Femur (tissue), 1 donor: ENCODE results near the gene MYH6.
"Not testable (repeated sequence)": the region's sequence is repeated elsewhere in the genome, so short reads cannot be mapped to it uniquely, and the experiment has no call there.

ENCODE experiments used
- DNase-seq: peaks from one replicate; pipeline ENCODE4 v3.0.0-alpha.2; 2017

Gene MYH6

DNA sequence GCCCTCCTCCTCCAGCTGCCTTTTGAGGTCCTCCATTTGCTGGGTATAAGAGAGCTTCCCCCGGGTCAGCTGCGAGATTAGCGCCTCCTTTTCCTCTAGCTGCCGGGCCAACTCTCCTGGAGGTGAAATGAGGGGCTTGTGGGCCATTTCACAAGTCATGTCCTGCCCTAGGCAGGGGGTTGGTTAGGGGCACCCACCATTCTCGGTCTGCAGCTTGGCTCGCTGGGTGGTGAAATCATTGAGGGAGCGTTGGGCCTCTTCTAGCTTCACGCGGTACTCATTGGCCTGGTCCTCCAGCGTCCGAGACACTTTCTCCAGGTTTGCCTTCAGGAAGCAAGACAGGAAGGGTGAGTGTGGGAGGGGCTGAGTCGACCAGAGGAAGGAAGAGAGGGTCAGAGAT lies 18.7 kb downstream of the MYH6 start:
- no peak for DNase-seq

DNA sequence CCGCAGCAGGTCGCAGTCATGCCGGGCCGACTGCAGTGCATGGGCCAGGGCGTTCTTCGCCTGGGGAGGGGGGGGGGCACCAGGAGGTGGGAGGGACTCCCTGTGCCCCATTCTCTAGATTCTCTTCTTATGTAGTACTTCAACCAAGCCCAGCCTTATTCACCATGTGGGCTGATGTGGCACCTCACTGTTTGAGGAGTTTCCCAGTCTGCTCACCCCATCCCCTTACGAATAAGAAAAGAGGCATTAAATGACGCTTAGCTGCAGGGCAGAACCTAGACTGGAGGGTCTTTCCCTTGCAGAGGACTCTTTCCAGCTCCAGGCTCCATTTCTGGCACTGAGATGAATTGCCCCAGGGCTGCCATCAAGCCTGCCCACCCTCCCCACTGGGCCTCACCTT lies 19.1 kb downstream of the MYH6 start:
- no peak for DNase-seq

DNA sequence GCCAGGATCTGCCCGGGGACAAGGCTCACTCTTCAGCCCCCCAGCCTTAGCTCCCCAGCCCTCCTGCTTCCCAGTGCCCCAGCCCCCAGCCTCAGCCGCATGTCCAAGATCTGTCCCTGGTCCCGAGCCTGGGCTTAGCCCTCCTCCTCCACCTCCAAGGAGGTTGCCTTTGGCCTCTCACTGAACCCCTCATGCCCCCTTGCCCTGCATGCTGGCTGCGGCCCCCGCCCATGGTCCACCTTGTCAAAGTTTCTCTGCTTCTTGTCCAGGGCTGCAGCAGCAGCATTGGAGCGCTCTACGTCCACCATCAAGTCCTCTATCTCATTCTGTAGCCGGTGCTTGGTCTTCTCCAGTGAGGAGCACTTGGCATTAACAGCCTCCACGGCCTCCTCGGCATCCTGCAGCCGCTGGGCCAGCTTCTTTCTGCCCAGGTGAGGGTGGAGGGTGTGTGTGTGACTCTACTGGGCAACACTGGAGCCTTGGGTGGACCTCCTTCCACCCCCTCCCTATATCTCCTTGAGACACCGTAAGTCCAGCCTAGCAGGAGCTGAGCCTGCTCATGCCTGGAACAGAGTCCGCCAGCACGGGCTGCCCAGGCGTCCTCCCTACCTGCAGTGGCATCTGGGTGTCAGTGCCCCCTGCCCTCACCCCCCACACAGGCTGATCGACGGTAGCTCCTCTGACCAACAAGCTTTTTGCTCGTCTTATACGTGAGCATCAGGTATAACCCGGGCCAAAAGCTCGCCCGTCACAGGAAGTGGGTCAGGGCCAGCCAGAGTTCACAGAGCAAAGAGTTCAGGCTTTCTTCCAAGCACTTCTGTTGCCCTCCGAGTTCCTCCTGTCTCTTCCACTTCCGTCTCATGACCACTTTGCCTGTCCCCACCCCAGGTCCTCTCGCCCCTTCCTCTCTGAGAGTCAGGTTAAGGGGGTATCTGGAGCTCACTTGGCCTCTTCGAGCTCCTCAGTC lies 19.9 kb downstream of the MYH6 start:
- DNase-seq: no peak

DNA sequence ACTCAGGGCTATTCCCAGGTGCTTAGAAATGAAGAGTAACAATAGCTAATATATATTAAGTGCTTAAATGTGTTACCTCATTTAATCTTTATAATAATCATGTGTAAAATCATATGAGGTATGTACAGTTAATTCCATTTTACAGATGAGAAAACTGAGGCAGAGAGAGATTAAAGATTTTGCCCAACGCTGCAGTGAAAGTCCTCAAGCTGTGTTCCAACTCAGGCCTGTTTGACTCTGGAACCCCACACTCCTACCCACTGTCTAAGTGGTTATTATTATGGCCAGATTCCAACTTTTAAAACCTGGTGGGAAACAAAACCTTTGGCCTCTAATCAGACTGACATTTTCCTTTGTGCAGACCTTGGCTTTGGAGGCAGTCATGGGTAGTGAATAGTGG lies 21.1 kb downstream of the MYH6 start:
- no peak for DNase-seq

DNA sequence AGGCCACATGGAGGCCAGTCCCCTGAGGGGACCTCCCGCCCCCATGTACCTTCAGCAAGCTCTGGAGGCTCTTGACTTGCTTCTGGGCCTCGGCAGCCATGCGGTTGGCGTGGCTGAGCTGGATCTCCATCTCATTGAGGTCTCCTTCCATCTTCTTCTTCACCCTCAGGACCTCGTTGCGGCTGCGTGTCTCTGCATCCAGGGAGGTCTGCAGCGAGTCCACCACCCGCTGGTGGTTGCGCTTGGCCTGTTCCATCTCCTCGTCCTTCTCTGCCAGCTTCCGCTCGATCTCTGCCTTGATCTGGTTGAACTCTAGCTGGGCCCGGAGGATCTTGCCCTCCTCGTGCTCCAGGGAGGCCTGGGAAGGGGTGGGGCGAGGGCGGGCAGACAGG lies 21.8 kb downstream of the MYH6 start:
- not testable (repeated sequence) for DNase-seq

DNA sequence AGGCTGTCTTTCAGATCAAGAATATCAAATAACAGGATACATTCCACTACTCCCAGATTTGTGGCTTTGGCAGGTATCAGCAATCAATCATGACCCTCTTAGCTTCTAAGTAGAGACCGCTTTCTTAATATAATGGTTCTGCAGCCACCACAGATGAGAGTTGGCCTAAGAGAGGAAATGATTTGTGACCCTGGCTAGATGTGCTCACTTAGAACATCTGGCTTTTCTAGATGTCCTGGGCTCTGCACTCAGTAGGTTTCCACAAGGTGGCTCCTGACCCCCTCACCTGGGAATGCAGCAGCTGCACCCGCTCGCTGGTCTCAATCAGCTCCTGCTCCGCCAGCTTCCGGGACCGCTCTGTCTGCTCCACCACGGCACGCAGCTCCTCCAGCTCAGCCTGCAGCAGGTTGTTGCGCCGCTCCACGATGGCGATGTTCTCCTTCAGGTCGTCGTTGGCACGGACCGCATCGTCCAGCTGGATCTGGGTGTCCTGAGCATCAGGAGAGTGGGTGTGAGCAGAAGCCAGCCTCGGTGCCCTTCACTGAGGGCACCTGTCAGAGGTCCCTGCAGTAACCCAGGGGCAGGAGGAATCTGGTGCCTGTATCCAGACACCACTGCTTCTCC lies 22.3 kb downstream of the MYH6 start:
- no peak for DNase-seq

DNA sequence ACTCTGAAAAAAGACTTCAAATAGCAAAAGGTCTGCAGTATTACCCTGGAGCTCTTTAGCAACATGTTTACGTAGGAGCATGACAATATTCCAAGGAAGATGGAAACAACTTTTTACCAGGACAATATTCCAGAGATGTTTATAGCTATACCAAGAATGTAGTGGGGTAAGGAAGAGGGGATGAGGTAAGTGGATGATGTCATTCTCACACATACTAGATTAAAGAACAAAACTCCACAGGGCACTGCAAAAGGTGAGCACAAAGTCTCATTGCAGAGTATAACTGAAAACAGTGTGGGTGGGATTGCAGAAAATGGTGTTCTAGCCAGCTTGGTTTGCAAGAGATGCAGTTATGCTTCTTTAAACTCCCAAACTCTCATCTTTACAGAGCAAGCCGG lies 22.8 kb downstream of the MYH6 start:
- DNase-seq: no peak

DNA sequence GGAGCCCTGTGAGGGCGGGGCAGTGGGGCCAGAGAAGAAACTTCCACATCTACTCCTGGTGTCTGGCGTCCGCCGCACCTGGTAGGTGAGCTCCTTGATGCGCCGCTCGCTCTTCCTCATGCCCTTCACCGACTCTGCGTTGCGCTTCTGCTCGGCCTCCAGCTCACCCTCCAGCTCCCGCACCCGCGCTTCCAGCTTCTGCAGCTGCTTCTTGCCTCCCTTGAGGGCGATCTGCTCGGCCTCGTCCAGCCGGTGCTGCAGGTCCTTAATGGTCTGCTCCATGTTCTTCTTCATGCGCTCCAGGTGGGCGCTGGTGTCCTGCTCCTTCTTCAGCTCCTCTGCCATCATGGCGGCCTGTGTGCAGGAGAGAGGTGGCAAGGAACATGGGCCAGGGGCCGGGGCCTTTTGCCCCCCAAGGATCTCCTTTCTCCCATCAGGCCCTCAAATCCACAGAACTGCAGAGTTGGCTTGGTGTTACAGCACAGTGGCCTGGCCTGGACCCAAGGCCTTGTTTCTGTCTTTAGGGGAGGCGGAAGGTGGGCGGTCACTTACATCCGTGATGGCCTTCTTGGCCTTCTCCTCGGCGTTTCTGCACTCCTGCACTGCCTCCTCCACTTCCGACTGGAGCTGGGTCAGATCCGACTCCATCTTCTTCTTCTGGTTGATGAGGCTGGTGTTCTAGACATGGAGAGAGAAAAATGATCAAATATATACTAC lies 23.6 kb downstream of the MYH6 start:
- no peak for DNase-seq

DNA sequence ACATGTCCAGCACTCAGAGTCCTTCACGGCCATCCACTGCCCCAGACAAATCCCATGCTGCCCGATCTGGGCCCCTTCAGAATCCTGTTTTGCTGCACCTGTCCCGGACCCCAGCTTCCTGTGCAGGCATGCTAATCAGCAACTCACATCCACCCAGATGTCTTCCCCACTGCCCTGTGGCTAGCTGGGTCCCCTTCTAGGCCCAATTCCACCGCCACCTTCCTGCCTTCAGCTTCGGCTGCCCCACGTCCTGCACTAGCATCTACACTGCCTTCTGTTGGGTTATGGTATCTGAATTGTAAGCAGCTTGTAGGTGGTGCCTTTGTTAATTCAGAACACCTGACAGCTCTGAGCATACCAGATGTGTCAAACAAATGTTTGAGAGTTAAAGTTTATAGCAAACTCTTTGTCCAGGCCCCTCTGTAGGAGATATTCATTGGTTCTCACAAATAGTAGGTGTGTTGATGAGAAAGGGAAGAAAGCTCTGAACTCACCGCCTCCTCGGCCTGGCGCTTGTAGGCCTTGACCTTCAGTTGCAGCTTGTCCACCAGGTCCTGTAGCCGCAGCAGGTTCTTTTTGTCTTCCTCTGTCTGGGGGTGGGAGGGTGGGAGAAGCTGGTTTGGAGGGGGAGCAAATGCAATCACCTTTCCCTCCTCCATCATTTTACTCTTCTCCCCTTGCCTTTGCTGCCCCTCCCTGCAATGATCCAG lies 25.2 kb downstream of the MYH6 start:
- DNase-seq: no peak

DNA sequence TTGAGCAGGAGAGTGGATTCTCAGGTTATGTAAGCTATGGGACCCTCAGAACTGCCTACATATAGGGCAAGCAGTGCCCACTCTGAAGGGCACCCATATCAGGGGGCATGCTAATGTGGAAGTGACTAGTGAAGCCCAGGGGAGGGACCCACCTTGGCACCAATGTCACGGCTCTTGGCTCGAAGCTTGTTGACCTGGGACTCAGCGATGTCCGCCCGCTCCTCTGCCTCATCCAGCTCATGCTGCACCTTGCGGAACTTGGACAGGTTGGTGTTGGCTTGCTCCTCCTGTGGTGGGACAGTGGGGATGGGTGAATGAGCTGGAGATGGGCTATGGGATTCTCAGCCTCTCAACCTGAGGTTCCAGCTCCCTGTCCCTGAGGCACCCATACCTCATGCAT lies 25.8 kb downstream of the MYH6 start:
- no peak for DNase-seq

DNA sequence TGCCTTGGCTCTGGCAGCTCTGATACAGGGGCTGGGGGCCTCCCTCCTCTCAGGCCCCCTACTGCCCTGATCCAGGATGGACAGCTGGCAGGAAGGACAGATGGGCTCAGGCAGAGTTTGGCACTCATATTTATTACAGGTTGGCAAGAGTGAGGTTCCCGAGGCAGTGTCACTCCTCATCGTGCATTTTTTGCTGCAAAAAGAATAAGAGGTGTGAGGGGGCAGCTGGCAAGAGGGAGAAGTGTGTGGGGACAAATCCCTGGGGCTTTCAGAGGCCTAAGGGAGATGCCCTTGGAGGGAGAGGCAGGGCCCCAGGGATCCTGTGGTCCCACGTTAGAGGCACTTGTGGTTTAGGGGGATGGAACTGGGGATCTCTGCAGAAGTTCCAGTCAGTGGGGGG lies 26.2 kb downstream of the MYH6 start:
- DNase-seq: no peak

DNA sequence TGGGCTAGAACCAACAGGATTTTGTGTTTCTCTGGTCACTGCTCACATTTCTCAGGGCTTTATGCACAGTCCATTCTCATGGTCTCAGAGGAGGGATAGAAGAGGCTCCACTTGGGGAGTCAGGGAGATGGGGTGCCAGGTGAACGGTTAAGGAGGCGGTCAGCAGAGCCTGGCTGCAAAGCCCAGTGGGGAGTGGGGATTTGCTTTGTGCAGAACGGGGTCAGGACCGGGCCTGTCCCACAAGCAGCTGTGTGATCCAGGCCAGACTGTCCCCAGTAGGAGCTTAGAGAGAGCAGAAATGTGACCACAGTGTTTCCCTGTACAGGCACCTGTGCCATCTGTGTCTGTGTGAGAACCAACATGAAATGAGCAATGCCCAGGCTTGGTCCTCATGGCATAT lies 27.1 kb downstream of the MYH6 start:
- no peak for DNase-seq

DNA sequence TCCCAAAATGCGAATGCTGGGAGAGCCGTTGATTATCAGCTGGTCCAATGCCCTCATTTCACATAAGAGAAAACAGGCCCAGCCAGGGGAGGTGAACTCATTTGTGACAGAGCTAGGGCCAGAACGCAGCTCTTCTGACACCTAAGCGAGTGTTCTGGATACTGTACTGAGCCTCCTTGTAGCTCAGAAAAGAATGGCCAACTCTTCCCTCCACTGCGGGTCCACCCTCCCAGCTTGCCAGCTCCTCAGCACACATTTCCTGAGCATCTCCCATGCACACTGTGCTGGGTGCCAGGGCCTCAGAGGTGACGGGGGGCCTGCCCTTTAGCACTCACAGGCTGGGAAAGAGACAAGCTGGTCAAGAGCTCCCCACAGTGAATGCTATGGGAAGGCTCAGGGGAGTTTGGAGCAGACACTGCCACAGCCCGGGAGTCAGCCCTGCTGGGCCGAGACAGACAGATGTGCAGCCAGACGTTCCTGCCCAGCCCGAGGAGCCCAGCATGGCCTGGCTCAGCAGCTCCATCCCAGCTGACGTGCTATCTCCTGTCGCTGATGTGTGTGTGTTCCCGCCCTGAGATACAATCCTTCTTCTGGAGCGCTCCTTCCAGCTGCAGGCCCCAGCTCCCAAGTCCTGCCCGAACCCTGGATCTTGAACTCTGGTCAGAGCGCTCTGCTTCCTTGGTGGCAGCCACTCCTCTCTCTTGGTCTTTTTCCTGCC lies 27.7 kb downstream of the MYH6 start:
- DNase-seq: no peak

DNA sequence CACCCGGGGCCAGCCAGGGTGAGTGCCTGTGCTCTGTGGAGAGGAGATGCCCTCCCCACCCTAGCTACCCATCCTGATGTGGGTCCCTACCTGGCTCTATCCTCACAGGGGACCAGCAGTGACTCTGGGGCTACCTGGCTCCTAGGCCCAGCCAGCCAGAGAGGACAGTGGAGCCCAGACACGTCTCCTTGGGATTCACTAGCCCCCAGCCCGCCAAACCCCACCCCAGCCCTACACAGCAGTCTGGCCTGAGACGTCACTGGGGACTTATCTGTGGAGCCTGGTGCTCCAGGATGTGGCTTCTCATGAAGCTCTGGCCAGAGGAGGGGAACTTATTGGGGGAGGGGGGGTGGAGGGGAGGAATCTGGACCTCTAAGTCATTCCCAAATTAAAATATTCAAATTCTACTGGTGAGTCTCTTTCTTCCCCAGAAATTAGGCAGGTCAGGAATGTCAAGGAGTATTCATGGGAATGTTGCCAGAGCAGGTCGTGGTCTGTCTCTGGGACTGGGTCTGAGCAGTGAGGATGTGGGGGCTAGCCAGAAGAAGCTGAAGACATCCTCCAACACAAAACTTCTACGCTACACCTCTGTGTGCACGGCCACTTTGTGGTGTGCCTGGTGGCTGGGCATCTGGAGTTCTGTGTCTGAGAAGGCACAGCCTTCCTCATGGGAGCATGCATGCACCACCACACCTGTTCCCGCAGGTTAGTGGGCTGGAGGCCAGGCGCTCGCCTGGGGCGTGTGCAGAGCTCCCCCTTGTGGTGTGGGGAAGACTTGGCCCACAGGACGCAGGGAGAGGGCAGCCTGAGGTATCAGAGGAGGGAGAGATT lies 28.5 kb downstream of the MYH6 start:
- DNase-seq: no peak

DNA sequence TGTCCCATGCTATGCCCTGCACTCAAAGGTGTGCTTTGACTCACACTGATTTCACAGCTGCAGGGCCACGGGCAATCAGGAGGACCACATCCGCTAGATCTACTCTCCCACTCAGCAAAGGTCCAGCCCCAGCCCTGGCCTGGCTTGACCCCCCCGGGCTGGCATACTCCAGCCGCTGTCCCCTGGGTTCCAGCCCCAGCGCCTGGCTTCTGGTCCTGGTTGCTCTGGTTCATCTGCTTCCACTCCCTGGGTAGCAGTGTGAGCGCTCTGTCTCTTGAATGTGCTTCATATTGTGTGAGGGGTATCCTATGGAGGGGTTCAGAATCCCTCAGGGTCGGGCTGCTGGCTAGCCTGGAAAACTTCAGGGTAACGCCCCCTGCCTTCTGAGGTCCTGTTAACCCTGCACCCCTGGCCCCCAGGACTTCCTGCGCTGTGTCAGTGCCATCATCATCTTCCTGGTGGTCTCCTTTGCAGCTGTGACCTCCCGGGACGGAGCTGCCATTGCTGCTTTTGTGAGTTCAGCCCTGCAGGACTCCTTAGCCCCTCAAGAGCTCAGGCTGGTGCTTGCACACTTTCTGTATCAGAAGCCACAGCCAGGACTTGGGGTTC lies 29.4 kb downstream of the MYH6 start:
- DNase-seq: no peak

DNA sequence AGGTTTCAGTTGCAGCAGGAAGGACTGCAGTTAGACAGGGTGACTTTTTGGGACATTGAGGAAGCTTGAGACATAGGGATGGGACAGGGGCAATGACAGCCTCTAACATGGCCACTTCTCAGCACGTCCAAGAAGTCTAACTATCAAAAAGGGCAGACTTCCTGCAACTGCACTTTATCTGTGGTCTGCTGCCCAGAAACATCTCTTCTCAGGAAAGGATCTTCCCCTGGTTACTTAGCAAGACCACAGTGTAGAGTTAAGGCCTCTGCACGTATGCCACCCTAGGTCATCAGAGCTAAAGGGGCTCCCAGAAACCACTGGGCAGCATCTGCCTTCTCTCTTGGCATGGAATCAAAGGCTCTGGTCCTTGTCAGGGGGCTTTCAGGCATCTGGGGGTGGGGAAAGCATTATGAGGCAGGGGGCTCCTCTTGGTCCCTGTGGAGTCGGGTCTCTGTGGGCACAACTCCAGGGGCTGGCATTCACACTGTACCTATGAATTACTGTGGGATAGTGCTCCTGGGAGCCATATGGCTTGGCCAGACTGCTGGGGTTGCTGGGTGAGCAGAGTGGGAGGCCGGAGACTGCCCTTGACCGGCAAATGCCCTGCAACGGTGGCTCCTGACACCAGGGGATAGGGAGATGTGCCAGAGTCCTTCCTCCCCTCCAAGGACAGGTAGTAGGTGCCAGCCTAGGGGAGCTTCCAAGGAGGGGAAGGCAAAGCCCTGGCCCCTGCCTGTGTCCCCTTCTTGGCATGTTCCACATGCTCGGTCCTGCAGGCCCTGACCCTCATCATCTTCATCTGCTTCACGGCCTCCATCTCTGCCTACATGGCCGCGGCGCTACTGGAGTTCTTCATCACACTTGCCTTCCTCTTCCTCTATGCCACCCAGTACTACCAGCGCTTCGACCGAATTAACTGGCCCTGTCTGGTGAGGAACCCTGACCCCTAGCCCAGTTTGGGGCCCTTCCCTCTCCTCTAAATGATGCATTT lies 30.2 kb downstream of the MYH6 start:
- no peak for DNase-seq

DNA sequence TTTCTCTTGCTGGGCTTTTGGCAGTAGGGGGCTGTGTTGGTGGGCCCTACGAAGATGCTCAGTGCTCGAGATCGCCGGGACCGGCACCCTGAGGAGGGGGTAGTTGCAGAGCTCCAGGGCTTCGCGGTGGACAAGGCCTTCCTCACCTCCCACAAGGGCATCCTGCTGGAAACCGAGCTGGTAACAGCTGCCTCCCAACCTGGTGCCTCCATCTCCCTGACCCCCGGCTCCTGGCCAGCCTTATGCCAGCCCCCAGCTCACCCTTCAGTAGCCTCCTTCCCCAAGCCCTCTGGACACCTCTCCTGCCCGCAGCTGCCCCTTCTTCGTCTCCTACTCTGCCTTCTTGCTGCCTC lies 30.9 kb downstream of the MYH6 start:
- DNase-seq: no peak

DNA sequence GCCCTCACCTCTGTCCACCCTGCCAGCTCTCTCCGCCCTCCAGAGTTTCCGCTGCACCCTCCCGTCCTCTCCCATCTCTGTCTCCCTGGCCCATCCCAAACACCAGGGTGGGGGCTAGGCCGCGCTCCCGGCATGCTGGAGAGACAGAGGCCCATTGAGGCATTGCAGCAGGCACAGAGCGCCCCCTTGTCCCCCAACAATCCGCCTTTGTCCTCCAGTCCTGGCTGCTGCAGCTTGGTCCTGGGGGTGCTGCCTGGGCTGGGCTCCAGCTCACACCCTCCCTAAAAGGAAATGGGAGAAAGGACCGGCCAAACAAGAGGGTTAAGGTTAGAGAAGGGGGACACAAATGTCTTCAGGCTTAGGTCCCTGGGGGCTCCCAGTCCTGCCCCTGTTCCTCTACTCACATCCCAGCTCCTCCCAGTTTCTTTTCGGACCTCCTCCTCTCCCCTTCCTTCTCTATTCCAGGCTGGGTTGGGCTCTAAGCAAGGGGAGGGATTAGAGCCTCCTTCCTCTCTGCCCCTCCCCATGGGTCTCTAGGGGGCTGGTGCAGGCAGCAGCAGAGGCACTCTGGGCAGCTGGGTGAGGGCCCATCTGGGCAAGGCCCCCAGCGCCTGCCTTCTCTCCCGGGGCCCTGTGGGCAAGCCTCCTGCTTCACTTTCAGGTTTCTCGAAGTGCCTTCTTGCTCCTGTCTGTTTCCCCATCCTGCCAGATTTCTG lies 31.4 kb downstream of the MYH6 start, which contains the start of gene CMTM5:
Gene CMTM5, plus strand, starts transcription at position 565 of the 716 bp plus-strand sequence. CDS start 206 bp downstream, outside the sequence.
- peak; percentile 68 for DNase-seq
